NCI-H748 (cell line): Measurements from ENCODE around the gene RTP3.
"Not testable (repeated sequence)": the region's sequence is repeated elsewhere in the genome, so short reads cannot be mapped to it uniquely, and the experiment has no call there.

Experiments used
- DNase-seq: peaks from one replicate; lab custom pipeline; 2025; ENCODE audit not compliant: unreplicated experiment; lab: John Stamatoyannopoulos, UW

The RTP3 gene

DNA sequence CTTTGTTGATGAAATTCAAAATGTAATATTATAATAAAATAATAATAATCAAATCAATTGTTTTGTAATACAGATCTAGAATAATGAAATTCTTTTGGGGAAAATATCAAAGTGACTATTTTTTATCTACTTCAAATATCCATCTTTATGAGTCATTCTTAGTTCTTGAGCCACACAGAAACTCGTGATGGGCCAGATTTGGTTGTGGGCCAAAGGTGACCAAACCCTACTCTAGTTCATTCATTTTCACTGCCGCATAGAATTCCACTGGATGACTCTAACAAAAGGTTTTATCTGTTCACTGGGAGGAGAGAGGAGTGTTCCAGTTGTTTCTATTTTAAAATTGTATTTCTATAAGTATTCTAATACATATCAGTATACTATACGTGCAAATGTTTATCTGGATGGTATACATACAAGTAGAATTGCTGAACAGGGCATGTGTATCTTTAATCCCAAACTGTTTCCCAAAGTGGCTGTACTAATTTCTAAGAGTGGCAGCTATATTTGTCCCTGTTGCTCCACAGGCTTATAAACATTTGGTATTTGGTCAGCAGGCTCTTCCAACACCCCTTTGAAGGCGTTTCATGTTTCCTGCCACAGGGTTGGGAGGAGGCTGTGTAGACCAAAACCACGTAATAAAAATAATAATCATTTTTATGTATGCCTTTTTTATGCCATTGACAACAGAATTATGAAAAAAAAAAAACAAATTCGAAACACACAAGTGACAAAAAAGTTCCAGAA is 7.3 kb upstream of the RTP3 start:
- DNase-seq: no peak

DNA sequence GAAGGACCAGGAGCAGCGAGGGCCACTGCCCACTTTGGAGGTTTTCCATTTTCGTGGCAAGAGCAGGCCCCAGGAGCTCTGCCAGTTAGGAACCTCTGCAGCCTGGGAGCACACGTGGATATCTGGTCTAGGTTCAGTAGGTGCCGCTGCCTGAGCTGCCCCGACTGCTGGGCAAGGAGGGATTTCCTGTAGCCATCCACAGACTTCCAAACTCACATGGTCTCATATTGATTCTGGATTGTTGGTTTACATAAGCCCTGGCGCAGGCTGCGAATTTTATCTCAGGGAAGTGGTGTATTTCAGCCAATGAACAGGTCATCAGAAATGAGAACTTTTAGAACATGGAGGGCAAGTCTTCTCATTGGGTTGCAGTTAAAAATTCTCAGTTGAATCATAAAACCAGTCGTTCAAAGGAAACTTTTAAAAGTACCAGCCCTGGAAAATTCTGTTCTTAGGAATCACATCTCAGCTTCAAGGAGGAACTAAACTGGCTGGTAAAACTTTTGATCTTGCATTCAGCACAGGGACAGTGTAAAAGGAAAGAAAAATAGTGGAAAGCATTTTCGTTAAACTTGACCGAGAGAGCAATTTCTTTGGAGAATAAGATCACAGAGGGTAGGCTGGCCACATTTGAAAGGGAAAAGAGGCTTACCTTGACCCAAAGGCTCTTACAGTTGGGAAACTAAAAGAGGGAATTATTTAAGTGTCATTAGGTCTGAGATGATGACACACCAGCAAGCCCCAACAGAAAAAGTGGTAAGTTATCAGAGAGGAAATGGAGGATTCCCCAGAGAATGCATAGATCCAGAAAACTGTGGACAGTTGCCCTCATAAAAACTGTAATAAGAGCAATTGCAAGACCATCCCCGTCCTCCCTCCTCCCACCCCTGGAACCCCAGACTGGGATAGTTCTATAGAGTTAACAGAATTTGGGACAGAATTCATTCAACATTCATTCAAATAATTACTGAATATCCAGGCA is 6.4 kb upstream of the RTP3 start:
- no peak for DNase-seq

DNA sequence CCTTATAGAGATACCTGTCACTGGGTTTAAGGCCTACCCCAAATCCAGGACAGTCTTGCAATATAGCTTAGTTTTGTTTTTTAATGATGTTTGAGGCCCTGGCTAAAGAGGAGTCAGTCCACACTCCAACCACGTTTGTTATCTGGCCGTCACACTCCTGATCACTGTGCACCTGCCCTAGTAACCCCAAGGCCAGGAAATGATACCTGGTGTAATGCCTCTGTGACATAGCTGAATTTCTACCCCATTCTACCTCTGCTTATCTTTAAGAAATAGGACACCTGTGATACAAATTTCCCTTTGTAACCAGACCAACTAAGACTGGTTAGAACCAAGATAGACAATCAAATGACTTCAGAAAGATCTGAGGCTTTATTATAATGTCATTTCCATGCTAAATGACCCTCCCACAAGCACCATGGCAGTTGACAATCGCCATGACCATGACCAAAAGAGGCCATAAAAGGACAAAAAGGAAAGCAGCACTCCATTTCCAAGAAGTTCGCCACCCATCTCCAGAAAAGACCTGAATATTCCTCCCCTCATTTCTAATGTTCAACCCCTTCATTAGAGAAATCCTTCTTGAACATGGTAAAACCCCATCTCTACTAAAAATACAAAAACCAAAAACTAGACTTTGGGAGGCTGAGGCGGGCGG is 4.8 kb upstream of the RTP3 start:
- DNase-seq: no peak

DNA sequence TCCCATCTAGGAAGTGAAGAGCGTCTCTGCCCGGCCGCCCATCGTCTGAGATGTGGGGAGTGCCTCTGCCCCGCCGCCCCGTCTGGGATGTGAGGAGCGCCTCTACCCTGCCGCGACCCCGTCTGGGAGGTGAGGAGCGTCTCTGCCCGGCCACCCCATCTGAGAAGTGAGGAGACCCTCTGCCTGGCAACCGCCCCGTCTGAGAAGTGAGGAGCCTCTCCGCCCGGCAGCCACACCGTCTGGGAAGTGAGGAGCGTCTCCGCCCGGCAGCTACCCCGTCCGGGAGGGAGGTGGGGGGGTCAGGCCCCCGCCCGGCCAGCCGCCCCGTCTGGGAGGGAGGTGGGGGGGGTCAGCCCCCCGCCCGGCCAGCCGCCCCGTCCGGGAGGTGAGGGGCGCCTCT is 3.3 kb upstream of the RTP3 start:
- DNase-seq: not testable (repeated sequence)

DNA sequence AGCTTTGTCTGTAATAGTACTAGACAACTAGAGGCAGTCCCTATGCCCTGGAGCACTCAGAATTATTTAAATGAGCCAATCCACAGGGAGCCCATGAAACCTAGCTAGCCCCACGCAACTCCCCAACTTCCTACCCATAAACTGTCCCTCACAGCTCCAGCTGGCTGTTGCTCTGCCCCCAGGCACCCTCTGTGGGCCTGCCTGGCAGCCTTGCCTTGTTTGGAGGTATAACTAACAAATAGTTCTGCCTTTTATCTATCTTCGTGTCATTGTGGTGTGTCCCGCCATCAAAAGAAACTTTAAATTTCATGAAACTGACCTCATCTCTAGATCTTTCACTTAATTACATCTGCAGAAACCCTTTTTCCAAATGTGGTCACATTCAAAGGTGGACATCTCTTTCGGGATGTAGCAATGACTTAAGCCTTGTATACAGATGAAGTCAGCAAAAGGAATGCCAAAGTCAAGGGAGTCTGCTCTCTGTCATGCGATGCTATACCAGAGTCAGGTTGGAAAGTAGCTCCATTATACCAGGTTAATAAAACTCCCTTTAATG is 1.8 kb upstream of the RTP3 start:
- no peak for DNase-seq

DNA sequence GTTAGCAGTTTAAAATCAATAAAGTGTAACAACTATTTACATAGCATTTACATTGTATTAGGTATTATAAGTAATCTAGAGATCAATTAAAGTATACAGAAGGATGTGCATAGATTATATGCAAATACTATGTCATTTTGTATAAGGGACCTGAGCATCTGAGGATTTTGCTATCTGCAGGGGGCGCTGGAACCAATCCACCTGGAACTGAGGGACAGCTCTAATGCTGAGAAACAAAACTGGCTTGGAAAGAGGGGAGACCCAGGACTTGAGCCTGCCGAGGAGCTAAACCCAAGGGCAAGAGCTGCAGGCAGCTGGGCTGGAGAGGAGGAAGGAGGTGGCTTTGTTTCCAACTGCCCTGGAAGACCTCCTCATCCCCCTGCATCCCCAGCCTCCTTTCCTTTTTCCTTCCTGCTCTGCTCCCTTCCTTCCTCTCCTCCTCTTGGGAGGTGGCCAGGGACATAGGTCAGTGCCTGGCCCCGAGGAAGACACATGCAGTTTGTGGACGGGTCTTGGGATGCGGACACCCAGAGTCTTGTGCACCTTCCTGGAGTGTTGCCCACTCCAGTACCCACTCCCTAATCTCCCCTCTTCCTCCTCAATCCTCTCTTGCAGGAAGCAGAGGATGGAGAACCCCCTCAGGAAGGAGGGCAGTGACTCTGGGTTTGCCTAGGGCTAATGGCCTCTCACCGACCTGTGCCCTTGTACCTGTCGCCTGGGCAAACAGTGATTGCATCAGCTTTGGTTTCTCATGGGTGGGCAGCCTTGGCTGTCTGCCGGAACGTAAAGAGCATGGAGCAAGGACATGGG is 825 bp upstream of the RTP3 start:
- DNase-seq: peak; percentile 21

DNA sequence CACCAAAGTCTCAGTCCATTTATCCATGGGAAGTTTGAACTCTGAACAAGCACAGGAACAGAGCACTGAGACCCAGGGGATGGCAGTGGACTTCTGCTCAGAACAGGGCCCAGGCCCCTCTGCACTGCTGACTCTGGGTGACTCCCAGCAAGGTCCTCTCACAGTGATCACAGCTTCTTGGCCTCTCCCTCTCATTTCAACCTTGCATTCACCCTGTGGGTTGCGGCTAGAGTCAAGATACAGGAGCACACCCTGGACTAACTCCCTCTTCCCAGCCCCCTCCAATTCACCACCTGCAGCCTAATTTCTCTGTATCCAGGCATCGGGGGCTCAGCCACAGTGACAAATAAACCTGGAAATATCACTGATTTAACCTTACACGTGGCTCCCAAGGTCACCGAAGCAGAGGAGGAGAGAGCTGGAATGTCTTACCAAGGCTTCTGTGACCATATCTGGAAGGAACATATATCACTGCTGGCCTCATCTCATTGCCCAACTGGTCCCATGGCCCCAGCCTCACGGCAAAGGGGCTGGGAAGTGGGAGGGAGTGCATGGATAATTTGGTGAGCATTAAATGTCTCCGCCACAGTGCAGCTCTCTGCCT is 1.2 kb downstream of the RTP3 start:
- DNase-seq: no peak

DNA sequence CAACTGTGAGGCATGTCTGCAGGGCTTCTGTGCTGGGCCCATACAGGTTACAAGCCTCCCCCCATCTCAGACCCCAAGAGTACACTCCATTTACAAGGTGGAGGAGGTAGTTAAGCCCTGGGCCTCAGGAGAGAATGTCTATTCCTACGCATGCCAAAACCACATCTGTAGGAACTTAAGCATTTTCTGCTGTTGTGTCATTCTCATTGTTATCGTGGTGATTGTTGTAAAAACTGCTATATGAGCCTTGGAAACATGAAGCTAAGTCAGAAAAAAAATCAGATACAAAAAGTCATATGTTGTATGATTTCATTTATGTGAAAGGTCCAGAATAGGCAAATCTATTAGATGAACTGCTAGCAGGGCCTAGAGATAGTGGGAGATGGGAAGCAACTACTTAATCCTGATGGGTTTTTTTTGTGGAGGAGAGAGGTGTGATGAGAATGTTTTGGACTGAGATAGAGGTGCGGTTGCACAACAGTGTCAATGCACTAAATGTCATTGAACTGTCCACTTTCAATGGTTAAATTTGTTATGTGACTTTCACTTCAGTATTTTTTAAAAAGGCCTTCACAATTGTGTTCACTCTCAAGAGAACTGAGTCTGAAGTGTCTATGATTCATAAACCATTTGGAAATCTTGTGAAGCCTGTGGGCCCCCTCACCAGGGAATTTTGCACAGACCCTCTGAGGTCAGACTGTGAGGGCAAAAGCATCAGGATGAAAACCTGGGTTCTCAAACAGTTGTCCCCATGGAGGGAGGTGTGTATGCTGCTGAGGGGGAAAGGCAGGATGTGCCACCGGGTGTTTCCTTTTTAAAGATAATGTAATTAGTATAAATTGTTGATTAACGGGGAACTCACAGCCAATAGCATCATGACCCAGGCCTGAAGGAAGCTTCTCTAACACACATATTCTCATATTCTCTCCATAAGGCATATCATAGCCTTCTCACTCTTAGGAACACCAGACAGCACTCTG is 3.2 kb downstream of the RTP3 start:
- DNase-seq: no peak

GRCh38 chr3:46501702-46502101 is 3.9 kb downstream of the RTP3 start:
- DNase-seq: no peak

GRCh38 chr3:46503200-46503874 is 5.6 kb downstream of the RTP3 start:
- DNase-seq: no peak

GRCh38 chr3:46504789-46505188 is 7.0 kb downstream of the RTP3 start:
- DNase-seq: no peak

- DNase-seq: no peak
These were observed 8.2 kb downstream of the RTP3 start for GRCh38 chr3:46505953-46506352.

GRCh38 chr3:46506526-46506925 is 8.8 kb downstream of the RTP3 start:
- no peak for DNase-seq

DNA sequence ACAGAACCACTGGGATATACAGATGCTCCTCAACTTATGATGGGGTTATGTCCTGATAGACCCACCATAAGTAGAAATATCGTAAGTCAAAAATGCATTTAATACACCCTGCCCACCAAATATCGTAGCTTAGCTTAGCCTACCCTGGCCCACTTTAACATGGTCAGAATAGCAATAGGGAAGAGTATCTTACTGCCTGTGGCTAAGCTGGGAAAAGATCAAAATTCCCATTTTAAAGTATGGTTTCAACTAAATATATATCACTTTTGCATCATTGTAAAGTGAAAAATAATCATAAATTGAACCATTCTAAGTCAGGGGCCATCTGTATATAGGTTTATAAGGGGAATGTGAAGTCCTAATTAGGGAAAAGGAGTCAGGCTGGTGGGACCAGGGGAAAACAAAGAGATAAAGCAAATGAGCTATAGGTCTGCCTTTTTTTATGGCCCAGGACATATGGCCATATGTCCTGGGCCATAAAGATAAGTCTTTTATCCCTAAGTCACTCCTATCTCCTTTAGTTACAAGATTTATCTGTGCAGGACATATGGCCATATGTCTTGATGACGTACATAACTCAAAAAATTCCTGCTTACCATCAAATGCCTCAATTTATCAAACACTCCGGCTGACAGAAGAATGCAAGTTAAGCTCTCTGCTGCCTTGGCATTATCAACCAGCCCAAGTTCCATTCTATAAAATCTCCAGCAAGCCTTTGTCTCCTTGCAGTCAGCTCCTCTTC is 11.2 kb downstream of the RTP3 start:
- no peak for DNase-seq

DNA sequence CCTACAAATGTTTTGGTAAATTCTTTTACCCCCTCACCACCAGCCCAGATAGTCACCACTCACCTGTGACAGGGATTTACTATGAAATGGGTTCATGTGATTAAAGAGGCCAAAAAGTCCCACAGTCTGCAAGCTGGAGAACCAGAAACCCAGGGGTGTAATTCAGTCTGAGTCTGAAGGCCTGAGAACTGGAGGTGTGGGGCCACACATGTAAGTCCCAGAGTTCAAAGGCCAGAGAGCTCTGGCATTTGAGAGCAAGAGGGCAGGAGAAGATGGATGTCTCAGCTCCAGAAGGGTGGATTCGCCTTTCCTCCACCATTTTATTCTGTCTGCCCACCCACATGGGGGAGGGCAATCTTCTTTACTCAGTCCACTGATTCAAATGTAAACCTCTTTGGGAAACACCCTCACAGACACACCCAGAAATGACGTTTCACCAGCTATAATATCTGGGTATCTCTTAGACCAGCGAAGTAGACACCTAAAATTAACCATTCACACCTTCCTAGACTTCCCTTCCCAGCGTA is 11.9 kb downstream of the RTP3 start:
- no peak for DNase-seq

GRCh38 chr3:46512191-46512749 is 14.5 kb downstream of the RTP3 start:
- no peak for DNase-seq

GRCh38 chr3:46516521-46516920 is 18.7 kb downstream of the RTP3 start:
- DNase-seq: no peak
